NCI-H1436 treated with DMSO at 0.1 percent for 48 hours (cell line): ENCODE data around the gene ITPRIPL2.

Source experiments
- DNase-seq: peaks from one replicate; lab custom pipeline; 2025; lab: John Stamatoyannopoulos, UW

ITPRIPL2 gene

DNA sequence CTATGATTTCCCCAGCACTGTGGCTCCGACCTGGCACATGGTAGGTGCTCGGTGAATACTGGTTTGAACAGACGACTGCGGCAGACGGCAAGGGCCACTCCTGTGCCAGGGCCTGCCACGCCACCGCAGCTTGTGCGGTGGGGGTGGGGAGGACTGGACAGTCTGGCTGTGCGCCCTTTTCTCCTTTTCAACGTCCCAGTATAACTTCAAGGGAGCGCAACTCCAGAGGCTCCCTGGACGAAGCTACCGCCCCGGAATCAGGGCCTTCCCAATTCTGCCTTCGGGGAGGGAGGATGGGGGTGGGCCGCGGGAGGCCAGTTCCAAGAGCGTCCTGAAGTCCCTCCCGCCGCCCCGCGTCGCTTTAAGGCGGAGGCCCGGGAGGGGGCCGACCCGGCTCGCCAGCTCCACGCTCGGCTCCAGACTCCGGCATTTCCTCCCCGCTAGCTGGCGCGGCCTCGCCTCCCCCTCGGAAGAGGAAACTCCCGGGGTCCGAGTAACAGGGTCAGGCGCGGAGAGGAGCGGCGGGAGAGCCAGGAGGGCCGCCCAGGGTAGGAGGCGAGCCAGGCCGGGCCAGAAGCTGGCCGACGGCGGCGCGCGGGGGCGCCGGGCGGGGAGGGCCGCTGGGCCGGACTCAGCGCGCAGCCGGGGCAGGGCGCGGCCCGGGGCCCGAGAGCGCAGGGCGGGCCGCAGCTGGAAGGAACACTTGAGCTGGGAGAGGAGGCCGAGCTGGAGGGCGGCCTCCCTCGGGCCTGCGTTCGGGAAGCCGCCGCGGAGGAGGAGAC lies at the start of gene ITPRIPL2:
TSS of gene ITPRIPL2 (plus strand) at position 388 of the 782 bp plus-strand sequence. CDS start 498 bp downstream, outside the sequence.
- DNase-seq, result no peak

DNA sequence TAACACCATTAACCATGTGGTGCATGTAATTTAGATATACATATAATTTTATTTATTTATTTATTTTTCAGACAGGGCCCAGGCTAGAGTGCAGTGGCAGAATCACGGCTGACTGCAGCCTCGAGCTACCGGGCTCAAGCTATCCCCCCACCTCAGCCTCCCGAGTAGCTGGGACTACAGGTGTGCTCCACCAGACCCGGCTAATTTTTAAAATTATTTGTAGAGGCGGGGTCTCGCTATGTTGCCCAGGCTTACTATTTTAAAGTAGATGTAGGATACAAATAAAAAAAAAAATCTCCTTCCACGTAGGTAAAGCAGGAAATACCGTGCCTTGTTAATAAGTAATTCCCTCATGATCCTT lies 46.8 kb upstream of the ITPRIPL2 start:
- DNase-seq, result no peak

DNA sequence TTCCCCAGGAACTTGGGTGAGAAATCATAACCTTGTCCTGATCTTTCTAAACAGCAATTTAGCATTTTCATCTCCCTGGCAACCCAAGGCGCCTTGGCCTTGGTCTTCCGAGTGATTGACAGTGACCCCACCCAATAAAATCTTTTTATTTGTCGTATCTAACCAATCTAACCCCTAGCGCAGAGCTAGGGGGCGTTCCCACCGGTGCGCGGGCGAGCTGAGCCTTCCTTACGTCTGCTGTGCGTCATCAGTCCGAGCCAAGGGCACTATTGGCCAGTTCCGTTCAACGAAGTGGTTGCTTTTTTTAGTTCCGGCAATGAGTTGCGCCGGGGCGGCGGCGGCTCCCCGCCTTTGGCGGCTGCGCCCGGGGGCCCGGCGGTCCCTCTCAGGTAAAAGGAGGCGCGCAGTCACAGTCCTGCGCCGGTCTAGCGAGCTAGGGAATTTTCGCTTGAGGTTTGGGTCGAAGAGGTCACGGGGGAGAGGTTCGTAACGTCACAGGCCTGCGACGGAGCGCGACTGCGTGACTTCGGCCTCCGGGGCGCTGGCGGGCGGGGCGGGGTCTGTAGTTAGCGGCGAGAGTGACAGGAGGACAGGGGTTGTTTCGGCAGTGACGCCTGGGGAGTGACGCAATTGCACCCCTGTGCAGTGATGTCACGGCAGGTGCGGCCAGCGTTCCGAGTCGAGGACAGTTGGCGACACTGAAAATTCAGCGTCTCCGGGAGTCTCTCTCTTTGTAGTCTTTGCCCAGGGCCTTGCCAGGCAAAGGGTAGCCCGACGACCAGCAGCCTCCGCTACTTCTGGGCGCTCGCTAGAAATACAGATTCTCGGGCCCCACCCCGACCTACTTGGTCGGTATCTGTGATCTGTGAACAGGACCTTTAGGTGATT lies 46.2 kb upstream of the ITPRIPL2 start, which contains the start of gene COQ7:
TSS of gene COQ7 (plus strand) at position 266 of the 888 bp plus-strand sequence. CDS start at position 317, 51 bp downstream.
- peak; percentile 99 for DNase-seq

DNA sequence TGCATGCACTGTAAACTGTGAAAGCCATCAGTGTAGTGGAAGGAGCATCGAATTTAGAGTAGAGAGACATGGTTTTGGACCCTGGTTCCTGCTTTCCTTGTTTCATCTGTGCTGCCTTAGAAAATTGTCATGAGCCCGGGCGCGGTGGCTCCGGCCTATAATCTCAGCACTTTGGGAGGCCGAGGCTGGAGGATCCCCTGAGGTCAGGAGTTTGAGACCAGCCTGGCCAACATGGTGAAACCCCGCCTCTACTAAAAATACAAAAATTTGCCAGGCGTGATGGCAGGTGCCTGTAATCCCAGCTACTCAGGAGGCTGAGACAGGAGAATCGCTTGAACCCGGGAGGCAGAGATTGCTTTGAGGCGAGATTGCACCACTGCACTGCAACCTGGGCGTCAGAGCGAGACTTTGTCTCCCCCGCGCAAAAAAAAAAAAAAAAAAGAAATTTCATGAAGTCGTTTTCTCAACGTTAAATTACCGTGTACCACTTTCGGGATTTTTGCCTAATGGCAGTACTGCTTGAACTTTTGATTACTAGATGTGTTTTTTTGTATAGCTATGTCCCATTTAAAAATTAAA lies 45.4 kb upstream of the ITPRIPL2 start:
- DNase-seq, result no peak

DNA sequence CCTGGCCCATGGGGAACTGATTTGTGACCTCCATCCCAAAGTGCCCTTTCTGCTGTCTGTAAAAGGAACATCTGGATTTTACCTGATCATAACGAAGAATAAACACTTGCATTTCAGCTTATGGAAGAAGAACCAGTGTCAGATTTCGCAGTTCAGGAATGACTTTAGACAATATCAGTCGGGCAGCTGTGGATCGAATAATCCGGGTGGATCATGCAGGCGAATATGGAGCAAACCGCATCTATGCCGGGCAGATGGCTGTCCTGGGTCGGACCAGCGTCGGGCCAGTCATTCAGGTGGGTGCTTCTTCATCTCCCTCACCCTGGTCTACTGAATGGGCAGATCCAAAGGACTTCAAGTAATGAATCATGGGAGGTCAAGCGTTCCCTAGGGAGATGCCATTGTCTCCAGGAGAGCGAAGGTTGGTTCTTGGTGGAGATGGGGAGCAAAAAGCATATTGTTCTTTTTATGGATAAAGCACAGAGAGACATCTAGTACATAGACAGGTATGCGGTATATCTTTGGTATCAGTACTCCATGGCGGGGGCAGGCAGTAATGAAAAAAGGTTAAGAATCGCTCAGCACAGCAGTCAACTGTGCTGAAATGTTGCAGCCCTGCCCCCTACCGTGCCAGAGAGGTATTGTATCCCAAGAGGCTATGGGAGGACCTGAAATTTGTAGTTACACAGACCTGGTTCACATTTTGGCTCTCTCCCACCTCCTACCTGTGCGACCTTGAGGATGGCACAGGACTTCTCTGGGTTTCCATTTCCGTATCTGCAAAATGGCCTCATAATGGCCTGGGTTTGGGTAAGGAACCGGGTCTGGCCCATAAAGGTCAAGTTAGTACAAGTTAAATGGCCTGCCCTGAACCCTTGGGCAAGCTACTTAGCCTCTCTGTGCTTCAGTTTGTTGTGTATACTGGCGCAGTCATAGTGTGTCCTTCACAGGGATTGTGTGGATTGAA lies 41.7 kb upstream of the ITPRIPL2 start:
- no peak for DNase-seq

DNA sequence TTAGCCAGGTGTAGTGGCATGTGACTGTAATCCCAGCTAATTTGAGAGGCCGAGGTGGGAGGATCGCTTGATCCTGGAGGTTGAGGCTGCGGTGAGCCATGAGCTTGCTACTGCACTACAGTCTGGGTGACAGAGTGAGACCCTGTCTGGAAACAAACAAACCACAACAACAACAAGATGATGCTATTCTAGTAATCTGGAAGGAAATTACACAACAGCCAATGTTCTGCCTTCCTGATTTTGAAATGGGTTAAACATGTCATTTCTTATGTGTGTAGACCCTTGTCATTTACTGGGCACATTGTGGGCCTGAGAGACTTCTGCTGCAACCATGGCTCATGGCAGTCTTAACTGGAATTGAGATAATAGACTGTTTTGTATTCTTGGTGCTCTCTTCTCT lies 40.4 kb upstream of the ITPRIPL2 start:
- no peak for DNase-seq

DNA sequence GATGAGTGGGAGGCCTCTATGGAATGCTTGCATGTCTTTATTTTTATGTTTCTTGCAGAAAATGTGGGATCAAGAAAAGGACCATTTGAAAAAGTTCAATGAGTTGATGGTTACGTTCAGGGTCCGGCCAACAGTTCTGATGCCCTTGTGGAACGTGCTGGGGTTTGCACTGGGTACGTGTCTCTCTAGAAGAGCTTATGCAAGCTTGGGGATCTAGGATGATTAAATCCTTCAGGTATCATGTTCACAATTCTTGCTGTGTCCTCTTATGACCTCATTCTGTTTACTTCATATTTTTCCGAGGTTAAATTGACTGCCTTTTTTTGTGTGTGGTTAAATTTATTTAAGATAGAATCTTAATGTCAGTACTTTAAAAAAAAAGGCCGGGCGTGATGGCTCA lies 39.9 kb upstream of the ITPRIPL2 start:
- no peak for DNase-seq

DNA sequence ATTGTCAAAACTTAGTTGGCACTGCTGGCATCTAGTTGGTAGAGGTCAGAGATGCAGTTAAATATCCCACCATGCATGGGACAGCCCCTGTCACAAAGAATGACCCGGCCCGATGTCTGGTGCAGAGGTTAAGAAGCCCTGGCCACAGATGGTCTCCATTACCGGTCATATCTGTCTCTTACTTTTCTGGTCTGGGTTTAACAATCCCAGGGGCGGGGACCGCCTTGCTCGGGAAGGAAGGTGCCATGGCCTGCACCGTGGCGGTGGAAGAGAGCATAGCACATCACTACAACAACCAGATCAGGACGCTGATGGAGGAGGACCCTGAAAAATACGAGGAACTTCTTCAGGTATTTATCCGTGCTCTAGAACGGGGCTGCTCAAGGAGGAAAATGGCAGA lies 38.3 kb upstream of the ITPRIPL2 start:
- DNase-seq, result no peak

DNA sequence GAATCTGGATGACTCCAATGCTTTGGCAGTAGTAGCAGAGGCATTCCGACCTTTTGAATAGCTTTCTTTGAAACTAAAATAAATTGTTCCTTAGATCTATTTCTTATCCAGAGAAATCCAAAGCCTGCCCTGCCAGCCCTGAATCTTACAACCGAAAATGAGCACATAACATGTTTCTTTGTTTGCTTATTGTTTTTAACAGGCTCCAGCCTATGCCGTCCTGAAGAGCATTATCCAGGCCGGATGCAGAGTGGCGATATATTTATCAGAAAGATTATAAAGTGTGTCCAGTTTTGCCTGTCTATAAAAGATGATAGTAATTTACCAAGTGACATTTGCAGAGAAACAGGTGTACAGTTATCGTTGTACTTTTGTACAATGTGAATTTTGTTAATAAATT lies 35.9 kb upstream of the ITPRIPL2 start:
- DNase-seq, result no peak

DNA sequence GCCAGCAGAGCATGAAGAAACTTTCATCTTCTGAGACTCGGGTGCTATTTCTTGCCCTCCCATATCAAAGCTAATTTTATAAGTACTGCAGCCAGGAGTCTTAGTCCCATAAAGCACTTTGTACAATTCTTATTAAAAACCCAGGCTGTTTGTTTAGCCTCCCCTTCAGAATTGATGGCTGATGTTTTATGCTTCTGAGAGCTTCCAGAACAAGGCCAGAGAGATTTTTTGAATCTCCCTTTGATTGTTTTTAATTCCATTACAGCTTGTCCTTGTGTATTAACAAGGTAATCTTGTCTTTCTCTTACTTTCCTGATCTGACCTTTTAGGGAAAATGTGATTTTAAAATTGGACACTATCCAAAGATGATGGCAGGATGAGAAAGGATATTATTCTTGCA lies 30.1 kb upstream of the ITPRIPL2 start:
- DNase-seq, result no peak

DNA sequence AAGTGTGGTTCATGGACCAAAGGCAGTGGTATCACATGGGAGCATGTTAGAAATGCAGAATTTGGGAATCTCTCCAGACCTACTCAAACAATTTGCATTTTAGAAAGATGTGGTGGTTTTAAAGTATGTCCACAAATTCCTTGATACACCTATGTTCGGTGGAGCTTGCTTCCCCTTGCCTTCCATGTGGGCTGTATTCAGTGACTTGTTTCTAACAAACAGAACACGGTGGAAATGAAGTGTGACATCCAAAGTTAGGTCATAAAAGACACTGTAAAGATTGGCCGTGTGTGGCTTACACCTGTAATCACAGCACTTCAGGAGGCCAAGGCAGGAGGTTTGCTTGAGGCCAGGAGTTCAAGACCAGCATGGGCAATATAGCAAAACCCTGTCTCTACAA lies 29.6 kb upstream of the ITPRIPL2 start:
- DNase-seq, result no peak

DNA sequence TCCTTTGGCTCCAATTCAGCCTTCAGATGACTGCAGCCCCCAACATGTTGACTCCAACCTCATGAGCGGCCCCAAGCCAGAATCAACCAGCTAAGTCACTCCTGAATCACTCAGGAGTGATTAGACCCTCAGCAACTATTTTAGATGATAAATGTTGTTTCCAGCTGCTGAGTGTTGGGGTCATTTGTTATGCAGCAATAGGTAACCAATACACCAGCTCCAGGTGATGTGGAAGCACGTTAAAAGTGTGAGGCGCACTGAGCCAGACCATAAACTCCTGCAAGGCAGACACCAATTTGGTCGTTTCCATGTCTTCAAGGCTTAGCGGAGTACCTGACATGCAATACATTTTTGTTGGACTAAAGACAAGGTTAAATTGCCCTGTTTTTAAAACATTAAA lies 28.9 kb upstream of the ITPRIPL2 start:
- no peak for DNase-seq

DNA sequence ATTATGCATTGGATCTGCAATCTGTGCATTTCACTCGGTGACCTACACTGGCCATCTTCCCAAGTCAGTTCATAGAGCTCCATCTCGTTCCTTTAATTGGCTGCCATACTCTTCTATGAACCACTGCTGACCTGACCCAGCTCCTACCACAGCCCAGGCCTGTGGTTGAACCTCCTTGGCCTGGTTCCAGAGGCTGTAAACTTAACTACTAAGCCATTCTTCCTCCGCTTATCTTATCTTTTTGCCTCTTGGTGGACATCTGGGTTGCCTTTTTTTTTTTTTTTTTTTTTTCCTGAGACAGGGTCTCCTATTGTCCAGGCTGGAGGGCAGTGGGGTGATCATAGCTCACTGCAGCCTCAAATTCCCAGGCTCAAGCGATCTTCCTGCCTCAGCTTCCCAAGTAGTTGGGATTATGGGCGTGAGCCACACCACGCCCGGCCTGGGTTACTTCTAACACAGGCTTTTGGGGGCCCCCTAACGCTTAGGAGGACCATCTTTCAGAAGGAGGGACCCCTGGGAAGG lies 28.0 kb upstream of the ITPRIPL2 start:
- DNase-seq, result no peak

DNA sequence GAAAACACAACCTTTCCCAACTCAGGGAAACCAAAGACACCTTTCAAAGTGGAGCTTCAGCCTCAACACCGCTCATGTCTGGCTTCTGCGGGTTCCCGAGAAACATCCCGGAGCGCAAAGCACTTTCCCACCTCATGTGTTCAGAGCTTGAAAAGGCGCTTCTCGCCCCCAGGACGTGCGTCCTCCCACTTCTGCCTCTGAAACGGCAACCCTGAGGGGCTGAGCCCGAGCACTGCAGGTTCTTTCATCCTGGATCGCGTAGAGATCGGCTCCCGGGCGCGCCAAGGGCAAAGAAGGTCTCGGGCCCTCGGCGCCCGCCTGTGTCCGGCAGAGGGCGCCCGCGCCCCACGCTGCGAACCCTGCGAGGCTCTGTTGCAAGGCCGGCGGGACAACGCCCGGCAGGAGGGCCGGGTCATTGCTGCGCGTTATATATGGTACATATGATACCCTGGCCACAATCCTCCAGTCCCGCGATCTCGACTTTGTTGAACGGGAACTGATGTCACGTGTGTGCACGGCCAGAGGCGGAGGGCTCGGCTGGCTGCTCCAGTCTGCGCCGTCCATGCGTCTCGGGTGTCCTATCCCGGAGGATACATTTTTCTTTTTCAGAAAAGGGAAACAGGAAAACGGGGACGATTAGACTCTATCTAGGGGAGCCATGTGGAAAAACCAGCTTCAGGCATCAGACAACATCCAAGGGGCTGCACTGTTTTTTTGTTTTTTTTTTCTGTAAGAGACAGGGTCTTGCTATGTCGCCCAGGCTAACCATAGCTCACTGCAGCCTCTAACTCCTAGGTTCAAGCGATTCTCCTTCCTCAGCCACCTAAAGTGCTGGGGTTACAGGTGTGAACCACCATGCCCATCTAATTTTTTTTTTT lies 27.2 kb upstream of the ITPRIPL2 start:
- DNase-seq, result peak; percentile 22

DNA sequence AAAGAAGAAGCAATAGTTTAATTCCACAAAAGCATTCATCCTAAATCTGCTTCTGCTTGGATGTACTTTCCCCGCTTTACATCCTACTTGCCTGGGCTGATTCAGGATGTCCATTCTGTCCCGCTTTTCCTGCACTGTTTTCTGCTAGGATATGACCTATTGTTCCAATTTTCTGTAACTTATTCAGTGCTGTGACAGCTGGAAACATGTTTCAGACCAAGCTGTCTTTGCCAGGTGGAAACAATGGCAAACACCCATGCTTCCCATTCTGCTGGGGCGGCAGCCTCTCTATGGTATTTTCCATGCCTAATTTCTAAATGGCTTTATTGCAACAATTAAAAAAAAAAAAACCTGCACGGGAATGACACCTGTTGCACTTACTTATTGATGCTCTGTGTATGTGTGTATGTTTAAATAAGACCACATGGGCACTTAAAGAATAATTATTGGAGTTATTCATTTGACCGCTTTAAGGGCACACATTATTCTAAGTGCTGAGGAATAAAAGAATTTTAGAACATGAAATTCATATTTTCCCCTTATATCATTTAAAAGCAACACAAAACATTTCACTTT lies 25.3 kb upstream of the ITPRIPL2 start:
- no peak for DNase-seq

DNA sequence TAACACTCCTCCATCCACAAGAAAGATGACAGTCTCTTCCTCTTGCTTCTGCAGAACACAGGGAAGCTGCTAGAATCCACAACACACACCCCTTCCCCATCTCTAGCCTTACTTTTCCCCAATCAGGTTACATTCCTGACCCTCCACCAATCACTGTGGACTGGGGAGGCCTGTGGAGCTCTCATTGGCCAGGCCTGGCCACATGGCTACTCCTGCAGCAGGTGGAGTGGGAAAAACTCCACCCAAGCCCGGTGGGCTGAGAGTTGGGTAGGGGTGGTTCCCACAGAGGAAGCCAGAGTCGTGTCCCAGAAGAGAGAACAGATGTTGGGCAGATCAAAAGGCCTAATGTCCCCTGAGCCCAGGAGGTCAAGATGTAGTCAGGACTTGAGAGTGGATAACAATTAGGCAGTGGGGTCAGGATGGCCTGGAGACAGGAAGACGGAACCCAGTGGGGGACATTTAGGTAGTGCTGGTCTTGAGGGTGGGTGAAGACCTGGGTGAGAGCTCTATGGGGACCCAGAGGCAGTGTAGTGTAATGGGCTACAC lies 24.3 kb upstream of the ITPRIPL2 start:
- no peak for DNase-seq

DNA sequence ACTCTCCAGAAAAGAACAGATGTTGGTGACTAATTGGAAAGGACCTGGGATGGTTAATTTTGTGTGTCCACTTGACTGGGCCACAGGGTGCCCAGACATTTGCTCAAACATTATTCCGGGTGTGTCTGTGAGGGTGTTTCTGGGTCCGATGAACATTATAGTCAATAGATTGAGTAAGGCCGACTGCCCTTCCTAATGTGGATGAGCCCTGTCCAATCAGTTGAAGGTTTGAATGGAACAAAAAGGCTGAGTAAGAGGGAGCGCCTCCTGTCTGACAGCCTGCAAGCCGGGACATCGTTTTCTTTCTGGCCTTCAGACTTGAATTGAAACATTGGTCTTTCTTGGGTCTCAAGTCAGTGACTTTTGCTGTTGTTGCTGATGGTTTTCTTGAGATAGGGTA lies 22.8 kb upstream of the ITPRIPL2 start:
- DNase-seq, result no peak

DNA sequence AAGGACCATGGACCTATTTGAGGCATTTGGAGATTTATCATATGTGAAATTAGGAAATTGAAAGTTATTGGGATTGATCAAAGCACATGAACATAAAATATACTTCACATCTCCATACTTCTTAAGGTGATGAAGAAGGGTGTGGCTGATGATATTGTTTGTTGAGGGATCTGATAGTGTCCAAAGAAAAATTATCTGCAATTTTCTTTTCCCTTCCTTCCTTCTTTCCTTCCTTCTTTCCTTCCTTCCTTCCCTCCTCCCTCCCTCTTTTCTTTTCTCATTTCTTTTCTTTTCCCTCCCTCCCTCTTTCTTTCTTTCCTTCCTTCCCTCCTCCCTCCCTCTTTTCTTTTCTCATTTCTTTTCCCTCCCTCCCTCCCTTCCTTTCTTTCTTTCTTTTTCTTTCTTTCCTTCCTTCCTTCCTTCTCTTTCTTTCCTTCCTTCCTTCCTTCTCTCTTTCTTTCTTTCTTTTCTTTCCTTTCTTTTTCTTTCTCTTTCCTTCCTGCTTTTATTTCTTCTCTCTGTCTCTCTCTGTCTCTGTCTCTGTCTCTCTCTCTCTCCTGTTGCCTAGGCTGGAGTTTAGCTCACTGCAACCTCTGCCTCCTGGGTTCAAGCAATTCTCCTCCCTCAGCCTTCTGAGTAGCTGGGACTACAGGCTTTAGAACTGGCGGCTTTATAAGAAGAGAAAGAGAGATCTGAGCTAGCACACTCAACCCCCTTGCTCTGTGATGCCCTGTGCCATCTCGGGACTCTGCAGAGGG lies 20.9 kb upstream of the ITPRIPL2 start:
- DNase-seq, result no peak
